ENCODE results near the gene ACSL4.

The ACSL4 gene

GRCh38 chrX:109614951-109615350 is 118.1 kb downstream of the ACSL4 start:
- no peak for DNase-seq (ENCODE audit: low read depth in 2 of 2)

- no peak for DNase-seq (ENCODE audit: low read depth in 2 of 2)
Observed at GRCh38 chrX:109601486-109601885, 131.6 kb downstream of the ACSL4 start.

DNA sequence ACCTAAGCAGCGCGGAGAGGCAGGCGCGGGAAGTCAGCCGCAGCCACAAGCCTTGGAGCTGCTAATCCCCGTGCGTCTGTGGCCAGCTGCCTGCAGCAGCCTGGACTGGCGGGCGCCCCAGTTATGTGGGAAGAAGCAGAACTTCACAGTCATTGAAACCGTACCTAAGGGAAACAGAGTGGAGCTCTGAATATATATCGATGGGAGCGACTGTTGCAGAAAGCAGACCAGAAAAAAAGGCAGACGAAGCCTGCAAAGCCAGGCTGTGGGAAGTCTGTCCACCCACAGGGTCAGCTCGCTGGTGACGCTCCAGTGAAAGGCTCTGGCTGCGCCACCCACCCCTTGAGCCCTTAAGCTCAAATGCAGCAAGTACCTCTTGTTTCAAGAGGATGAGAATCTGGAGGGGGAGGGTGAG is 132.8 kb downstream of the ACSL4 start:
- DNase-seq (ENCODE audit: low read depth in 2 of 2): no peak

GRCh38 chrX:109596015-109596414 is 137.0 kb downstream of the ACSL4 start:
- DNase-seq (ENCODE audit: low read depth in 2 of 2): no peak

Measured in stimulated activated CD8-positive, alpha-beta memory T cell treated with anti-CD3 and anti-CD28 coated beads, Interleukin-15, amount 100 ng/mL, for 48 hours (primary cell).